Tongue (tissue), 2 donors: ENCODE data around the gene PCARE. TPM values are rescaled to one million over a fixed set of nuclear protein-coding genes. Genes with fewer than 3 reads are reported as not detected.

Experiments
- DNase-seq: peaks from one replicate; pipeline ENCODE4 v3.0.0-alpha.2; 2015
- total RNA-seq: library from RNA; depleted of rRNA; stranded (reverse); fragments of >200 nt; gene quantifications from one replicate; pipeline ENCODE4 v1.2.3, GENCODE V29; 2014

PCARE gene
- total RNA-seq, 1 donor from 2014 or later = 3.3 TPM

DNA sequence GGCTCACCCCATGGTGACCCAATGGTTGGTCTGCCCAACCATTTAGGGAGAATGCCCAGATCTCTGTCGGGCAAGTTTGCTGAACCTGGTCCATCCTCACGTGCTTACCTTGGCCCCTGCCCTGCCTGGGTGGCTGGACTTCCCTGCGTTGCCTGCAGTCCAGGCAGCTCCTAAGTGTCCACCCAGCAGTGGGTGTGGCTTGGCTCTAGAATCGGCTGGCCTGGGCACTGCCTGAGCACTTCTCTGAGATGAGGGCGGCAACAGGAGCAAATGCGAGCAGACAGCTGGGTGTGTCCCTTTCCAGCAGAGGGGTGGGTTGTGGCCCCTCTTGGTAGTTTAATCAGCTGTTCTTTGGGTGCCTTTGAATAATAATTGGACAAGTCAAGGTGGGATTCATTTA, 11.3 kb downstream of the PCARE start:
- peak; percentile 74 for DNase-seq

GRCh38 chr2:29062371-29062770, 12.0 kb downstream of the PCARE start:
- DNase-seq = no peak

GRCh38 chr2:29061616-29062015, 12.7 kb downstream of the PCARE start:
- no peak for DNase-seq

DNA sequence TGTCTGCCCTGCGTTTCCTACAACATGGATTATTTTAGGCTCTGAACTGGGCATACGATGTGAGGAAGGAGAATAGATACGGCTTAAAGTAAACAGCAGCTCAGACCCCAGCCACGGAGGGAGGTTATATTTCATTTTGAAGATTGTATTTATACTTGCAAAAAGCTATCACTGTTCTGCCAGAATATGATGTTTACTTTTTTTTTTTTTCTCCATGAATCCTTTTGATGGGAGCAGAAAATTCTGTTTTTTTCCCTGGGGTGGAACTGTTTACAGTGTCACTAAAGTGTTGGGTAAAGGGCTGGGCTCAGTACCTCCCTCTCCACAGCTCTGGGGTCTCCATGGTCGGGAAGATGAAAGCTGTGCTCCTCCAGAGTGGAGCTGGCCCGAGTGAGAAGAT, 13.1 kb downstream of the PCARE start:
- no peak for DNase-seq

- no peak for DNase-seq
Observed at GRCh38 chr2:29060441-29060840, 13.9 kb downstream of the PCARE start.

- DNase-seq = no peak
Observed at GRCh38 chr2:29059624-29060023, 14.7 kb downstream of the PCARE start.

DNA sequence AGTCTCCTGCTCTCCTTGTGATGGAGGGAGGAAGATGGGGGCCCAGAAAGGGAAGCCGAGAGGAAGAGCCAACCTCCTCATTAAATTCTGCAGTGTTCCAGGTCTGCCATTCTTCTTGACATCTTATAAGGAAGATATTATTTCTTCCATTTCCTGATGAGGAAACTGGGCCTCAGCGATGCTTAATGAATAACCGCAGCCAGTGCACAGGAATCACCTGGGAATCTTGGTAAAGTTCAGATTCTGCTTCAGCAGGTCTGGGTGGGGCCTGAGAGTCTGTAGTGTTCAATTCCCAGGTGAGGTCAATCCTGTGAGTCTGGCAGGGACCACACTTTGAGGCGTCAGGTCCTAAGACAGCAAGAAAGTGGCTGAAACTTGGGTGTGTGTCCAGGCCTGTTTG, 17.3 kb downstream of the PCARE start:
- no peak for DNase-seq

DNA sequence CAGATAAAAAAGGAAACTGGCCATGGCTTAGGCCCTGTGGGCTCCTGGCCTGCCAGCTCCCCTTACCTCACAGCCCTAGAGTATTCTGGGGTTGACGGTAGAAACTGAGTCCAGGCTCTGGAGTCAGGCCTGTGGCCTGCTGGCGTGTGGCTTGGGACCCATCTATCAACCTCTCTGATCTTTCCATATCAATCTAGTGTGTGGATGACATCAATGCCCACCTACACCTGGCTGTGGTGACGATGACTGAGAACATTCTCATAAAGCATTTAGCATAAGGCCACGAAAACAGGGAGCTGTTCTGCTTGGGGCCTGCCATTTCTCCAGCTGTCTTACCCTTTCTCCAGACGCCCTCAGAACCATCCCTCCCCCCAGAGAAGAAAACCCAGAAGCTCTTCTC, 17.9 kb downstream of the PCARE start:
- no peak for DNase-seq

- DNase-seq = no peak
Observed at GRCh38 chr2:29055601-29056000, 18.7 kb downstream of the PCARE start.

DNA sequence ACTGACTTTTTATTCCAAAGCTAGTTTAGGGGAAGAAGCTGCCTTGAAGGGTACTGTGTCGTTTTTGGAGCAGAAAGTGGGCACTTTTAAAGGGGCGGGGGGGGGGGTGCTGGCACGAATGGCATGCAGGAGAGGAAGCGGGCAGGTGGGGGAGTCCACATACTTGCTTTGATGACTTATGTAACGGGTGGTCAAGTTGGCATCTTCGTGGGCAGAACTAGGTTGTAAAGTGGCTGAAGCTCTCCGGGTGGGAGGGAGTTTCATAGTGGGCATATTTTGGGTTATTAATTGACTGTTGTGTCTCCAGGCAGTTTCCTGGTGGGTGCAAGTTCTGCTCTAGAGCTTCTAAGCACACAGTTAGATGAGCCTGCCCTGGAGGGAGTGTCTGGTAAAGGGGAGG, 19.9 kb downstream of the PCARE start:
- no peak for DNase-seq

DNA sequence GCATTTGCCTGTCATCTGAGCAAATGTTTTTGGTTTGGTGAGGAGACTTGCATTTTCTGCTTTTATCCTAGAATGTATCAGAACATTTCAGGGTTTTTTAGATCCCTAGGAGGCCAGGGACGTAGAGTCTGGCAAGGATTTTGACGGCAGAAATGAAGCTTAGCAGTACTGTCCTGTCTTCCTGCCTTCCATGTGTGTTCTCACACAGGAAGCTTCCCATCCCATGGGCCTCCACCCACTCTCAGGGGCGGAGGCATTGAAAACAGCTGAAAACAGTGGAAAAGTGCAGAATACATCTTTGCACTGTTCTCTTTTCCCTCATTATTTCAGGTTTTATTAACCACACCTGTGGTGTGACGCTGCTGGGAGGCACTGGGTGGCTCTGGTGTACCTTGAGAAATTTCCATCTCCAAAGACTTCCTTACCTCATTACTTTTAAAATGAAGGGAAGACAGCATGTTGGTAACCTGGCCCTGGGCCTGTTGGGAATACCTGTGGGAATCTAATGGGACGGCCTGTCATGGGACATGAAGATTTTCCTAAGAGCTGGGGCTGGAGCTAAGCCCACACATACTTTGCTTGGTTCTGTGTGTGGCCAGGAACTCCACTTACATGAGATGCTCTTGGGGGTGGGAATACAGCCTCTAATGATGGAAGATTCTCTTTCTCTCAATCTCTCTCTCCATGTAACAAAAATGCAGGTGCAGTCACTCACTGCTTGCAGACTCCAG, 20.5 kb downstream of the PCARE start:
- peak; percentile 68 for DNase-seq

DNA sequence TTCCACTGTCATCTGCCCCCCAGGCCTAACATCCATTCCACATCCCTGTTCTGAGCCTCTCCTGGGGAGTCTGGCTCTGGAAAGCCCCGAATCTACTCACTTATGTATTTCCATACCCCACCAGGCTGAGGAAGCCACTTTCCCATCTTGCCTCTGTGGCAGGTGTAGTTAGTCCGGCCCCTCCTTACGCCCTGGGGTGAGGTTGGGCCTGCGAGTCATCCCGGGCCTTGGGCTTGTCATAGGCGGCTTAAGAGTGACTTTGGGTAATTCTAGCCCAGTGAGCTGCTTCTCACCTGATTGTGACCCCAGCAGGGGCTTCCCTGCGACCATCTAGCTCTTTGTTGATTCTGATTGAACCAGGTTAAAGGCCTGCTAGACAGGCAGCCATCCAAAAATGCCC, 21.1 kb downstream of the PCARE start:
- DNase-seq = no peak

DNA sequence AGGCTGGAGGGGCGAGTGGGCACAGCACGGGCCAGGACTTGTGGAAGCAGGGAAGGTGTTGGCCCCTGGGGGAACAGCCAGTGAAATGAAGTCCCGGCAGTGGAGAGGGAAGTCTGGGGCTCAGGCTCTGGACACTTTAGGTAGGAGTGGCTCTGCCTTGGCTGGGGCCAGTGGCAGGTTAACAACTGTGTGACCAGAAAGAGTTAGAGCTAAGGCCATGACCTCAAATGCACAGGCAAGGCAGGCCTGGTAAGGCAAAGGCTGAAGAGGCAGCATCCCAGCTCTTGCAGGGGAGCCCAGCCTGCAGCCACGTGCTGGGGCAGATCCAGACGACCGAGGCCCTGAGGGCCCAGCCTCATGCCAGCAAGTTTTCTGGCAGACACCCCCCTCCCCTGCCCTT, 21.5 kb downstream of the PCARE start:
- DNase-seq = no peak

- no peak for DNase-seq
Observed at GRCh38 chr2:29051730-29052129, 22.6 kb downstream of the PCARE start.

GRCh38 chr2:29050591-29050990, 23.7 kb downstream of the PCARE start:
- peak; percentile 80 for DNase-seq

DNA sequence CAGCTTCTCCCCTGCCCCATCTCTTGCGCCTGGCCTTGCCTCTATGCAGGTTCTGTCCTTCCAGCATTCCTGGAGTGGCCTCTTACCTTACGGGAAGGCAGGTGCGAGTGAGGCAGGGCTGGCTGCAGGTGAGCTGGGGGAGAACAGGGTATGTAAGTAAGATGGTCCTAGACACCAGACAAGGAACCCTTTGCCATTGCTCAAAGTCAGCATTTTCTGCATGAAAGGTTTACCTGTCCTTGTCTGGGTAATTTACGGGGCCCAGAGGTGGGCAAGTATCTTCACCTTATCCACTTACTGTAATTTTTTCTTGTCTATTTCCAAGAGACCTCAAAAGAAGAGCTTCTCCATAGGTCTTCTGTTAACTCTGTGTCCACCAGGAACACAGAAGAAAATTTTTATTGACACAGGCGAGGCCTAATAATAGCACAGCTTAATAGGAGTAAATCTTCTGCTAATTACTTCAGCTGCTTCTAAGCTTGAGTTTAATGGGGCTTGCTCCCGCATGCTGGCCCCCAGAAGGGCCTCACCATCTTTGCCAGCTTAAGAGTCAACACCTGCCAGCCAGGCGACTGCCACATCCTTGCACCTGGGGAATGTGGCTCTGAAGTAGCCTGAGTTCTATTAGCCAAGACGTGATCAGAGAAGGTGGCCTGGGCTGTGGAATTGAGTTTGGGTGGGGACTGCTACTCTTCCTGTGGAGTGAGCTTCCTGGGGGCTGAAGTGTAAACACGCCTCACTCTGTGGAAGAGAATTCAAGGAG, 27.1 kb downstream of the PCARE start:
- no peak for DNase-seq

DNA sequence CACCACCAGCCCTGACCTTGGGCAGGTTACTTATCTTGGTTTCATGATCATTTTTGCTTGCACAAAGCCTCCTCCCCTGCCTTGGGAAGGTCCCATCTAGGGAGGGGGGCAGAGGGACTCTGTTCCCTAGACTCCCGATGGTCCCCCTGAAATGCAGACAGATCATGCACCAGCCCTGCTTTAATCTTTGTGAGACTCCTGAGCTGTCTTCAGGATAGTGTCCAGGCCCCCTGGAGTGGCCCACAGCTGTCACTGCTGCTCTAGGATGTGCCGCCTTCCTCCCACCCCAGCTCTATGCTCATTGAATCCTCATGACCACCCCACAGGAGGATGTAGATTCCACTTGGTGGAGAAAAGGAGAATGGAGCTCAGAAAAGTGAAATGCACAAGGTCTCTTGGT, 28.0 kb downstream of the PCARE start:
- no peak for DNase-seq

DNA sequence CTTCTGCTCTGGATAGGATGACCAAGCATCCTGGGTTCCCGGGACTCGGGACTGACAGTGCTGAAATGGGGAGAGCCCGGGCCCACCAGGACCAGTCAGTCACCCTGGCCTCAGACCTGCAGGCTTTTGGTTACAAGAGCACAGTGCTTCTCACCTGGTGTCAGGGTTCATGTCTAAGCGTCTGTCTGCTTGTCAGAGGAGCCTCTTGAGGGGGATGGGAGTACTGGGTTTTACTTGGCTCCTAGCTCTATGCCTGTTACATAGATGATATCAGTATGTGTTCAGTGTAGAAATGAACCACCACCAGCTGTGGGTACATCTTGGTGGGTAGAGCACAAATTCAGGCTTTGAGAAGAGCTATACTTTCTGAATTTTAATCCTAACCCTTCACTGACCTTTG, 29.9 kb downstream of the PCARE start:
- no peak for DNase-seq

DNA sequence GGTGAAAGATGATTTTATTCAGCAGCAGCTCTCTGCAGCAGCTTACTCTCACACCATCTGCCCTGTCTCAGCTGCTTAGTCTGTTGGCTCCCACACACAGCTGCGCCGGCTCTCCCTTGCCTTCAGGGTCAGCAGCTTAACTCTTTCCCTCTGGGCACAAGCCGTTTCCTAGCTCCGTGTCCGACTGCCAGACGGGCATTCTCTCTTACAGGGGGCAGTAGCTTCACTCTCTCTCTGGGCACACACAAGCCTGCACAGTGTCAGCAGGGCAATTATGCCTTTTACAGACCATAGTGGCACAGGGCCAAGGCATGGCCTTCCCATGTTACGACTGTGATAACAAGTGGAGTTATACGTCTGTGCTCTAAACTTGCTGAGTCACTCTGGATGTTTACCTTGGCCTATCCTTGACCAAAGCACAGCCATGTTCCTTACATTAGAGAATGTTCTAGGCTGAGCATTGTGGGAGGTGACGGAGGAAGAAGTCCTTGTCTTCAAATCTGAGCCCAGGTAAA, 31.7 kb downstream of the PCARE start:
- DNase-seq = peak; percentile 88

GRCh38 chr2:29041161-29041660, 33.1 kb downstream of the PCARE start:
- no peak for DNase-seq

DNA sequence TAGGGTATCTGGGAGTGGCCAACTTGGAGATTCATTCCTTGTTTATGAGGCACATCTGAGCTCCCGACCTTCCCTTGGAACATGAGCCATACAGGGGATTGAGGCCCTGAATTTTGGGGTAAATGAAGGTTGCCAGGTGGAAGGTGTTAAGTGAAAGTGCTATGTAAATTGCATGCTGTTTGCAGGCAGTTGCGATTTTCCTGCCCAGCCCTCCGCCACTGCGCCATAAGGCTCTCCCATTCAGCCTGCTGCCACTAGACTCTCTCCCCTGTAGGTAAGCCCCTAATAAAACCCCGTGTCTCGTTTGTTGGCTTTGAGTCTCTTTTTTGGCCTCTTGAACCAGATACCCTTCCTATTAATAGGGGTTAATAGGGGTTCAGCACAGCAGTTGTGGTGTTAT, 33.8 kb downstream of the PCARE start:
- no peak for DNase-seq

- DNase-seq = no peak
Observed at GRCh38 chr2:29039718-29040480, 34.4 kb downstream of the PCARE start.
